SJSA1 (cell line): ENCODE measurements around the gene GABRQ. TPM values are rescaled to one million over a fixed set of nuclear protein-coding genes. Genes with fewer than 3 reads are reported as not detected.

Experiments used
- DNase-seq, 2 experiments: peaks; one replicate each; pipeline ENCODE4 v3.0.0-alpha.2; 2015 to 2020; ENCODE audit warnings: low spot score in 2 of 2, low read depth in 1 of 2
- H3K27ac ChIP-seq: fragments of 250-450 bp; sonication (Bioruptor Pico); 2 replicates; pipeline ENCODE4 v1.5.1; 2020; ENCODE audit warnings: mild to moderate bottlenecking, moderate library complexity
- H3K27me3 ChIP-seq: fragments of 250-450 bp; sonication (Bioruptor Pico); replicated peaks from 2 replicates; pipeline ENCODE4 v1.5.1; 2020; ENCODE audit warnings: mild to moderate bottlenecking, moderate library complexity
- H3K36me3 ChIP-seq: fragments of 250-450 bp; sonication (Bioruptor Pico); 2 replicates; pipeline ENCODE4 v1.5.1; 2020; ENCODE audit warnings: mild to moderate bottlenecking
- H3K4me1 ChIP-seq: fragments of 250-450 bp; sonication (Bioruptor Pico); replicated peaks from 2 replicates; pipeline ENCODE4 v1.6.1; 2021; ENCODE audit warnings: mild to moderate bottlenecking
- H3K4me3 ChIP-seq: fragments of 250-450 bp; sonication (Bioruptor Pico); 2 replicates; pipeline ENCODE4 v1.5.1; 2020; ENCODE audit warnings: mild to moderate bottlenecking
- H3K9me3 ChIP-seq: fragments of 250-450 bp; sonication (Bioruptor Pico); replicated peaks from 2 replicates; pipeline ENCODE4 v1.5.1; 2020; ENCODE audit warnings: mild to moderate bottlenecking
- total RNA-seq: library from RNA; depleted of rRNA; stranded (reverse); fragments of >200 nt; shearing (Covaris generic); gene quantifications from 2 replicates; pipeline ENCODE4 v1.2.3, GENCODE V29; 2014; rRNA removed

The GABRQ gene
- 0.11 TPM in 1 of 2 replicates, not detected in the other for total RNA-seq

- Histone ChIP-seq H3K4me1 (no peaks in the 10 kb centered on the region), H3K36me3 (no peaks in the 10 kb centered on the region), H3K27me3 (peaks cover 5% of the 10 kb centered on the region; the same call in 1 of the 2 replicates), H3K4me3 (no peak within 1 kb of the TSS), H3K27ac (no peak within 1 kb of the TSS), H3K9me3 (no peaks in the 10 kb centered on the region)
- DNase-seq: peak; percentile 5 to 52
Observed at GRCh38 chrX:152637649-152638442, at the start of gene GABRQ. Gene GABRQ, plus strand, starts transcription at chrX:152637895. Its CDS starts 308 bp downstream, at chrX:152638203.

- peak in 1 of 2 experiments; percentile 74 for DNase-seq
- Histone ChIP-seq H3K4me3 (no peak overlapping the region), H3K9me3 (no peaks in the 10 kb centered on the region), H3K36me3 (no peaks in the 10 kb centered on the region), H3K4me1 (no peaks in the 10 kb centered on the region), H3K27me3 (no peaks in the 10 kb centered on the region), H3K27ac (peak overlapping the region; percentile 85)
Observed at GRCh38 chrX:152588206-152588605, 49.5 kb upstream of the GABRQ start.

GRCh38 chrX:152600853-152601633, 36.7 kb upstream of the GABRQ start:
- H3K27ac ChIP-seq: no peak overlapping the region
- H3K4me3 ChIP-seq: no peak overlapping the region
- peak in 1 of 2 experiments; percentile 4 for DNase-seq
- H3K4me1 ChIP-seq: peaks cover 7% of the 10 kb centered on the region
- no peaks in the 10 kb centered on the region for H3K36me3 ChIP-seq
- no peaks in the 10 kb centered on the region for H3K9me3 ChIP-seq
- H3K27me3 ChIP-seq: no peaks in the 10 kb centered on the region

DNA sequence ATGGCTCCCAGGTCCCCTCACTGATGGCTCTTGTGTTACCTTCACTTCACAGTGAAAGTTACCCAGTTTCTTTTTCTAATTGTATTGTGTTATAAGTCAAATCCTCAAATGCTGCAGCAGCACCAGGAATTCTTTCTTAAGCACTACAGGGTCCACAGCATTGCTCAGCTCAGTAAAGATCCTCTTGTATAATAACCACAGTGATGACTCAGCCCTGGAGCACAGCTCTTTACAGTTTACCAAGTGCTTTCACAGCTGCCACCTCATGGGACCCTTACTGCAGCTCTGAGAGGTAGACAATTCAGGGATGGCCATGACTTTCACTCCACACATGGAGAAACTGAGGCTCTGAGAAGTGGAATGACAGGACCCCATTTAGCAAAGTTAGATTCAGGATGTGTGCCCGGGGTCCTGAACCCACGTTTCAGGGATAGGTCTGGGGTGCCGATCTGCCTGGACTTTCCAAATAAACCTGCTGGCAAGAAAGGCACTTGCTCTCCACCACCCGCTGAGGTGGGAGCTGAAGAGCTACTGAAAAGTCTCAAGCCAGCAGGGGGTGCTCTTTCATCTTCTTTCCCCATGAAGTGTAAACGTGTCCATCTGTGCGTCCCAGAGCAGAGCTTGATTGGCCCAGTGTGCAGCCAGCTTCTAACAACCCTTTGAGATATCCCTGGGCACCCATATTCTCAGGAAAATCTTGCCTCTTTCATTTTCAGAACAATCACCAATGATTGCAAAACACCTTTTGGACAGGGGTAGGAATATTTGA, 35.7 kb upstream of the GABRQ start:
- Histone ChIP-seq H3K9me3 (no peaks in the 10 kb centered on the region), H3K27ac (no peak overlapping the region), H3K27me3 (no peaks in the 10 kb centered on the region), H3K36me3 (no peaks in the 10 kb centered on the region), H3K4me3 (no peak overlapping the region), H3K4me1 (peaks cover 7% of the 10 kb centered on the region)
- peak; percentile 25 to 46 for DNase-seq

DNA sequence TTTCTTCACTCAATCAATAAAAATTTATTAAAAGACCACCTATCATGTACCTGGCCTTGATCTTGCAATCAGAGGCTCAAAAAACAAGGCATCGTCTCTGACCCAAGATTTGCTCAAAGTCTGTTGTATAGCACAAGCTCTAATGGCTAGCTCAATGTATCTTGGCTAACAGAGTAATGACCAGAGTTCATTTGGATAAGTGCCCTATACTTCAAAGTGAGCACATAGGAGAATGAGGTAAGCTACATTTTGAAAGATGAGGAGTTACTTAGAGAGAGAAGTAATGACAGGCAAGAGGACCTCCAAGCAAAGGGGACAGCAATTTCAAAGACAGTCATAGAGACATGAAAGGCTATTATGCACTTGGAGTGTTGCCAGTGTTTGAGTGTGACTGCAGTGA, 22.9 kb upstream of the GABRQ start:
- H3K36me3 ChIP-seq: no peaks in the 10 kb centered on the region
- H3K27ac ChIP-seq: no peak overlapping the region
- no peak for DNase-seq
- H3K4me1 ChIP-seq: no peaks in the 10 kb centered on the region
- H3K27me3 ChIP-seq: no peaks in the 10 kb centered on the region
- no peak overlapping the region for H3K4me3 ChIP-seq
- H3K9me3 ChIP-seq: no peaks in the 10 kb centered on the region

- H3K4me3 ChIP-seq: no peak overlapping the region
- H3K27me3 ChIP-seq: no peaks in the 10 kb centered on the region
- no peaks in the 10 kb centered on the region for H3K36me3 ChIP-seq
- no peaks in the 10 kb centered on the region for H3K4me1 ChIP-seq
- no peaks in the 10 kb centered on the region for H3K9me3 ChIP-seq
- no peak for DNase-seq
- no peak overlapping the region for H3K27ac ChIP-seq
Observed at GRCh38 chrX:152619897-152620296, 17.8 kb upstream of the GABRQ start.

DNA sequence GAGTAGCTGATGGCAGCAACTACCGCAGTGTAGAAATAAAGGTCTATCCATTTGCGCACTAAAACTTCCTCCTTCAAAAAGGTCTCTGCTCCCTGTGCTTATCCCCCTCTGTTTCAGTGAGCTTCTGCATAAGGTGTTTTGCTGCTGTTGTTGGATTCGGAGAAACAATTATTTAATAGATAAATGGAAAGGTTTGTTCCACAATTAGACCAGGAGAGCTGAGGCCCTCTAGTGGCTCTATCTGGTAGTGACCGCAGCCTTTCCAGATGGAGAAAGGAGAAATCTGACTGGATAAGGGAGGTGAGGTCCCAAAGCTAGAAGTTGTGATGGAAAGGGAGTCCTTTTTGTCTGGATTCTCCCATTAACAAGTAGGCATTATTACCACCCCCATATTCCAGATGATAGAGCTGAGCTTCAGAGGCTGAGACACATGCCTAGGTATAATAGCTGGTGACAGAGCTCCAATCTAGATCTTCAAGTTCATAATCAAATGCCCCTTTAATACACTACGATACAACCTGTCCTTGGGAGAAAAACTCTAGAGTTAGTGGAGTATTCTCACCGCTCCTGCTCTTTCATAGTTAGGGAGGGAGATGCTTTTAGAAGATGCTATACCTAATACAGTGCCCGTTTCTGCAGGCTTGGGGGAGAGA, 5.1 kb upstream of the GABRQ start:
- no peak overlapping the region for H3K4me3 ChIP-seq
- no peak overlapping the region for H3K27ac ChIP-seq
- H3K27me3 ChIP-seq: no peaks in the 10 kb centered on the region
- H3K9me3 ChIP-seq: no peaks in the 10 kb centered on the region
- DNase-seq: peak; percentile 35 to 48
- H3K4me1 ChIP-seq: no peaks in the 10 kb centered on the region
- no peaks in the 10 kb centered on the region for H3K36me3 ChIP-seq

DNA sequence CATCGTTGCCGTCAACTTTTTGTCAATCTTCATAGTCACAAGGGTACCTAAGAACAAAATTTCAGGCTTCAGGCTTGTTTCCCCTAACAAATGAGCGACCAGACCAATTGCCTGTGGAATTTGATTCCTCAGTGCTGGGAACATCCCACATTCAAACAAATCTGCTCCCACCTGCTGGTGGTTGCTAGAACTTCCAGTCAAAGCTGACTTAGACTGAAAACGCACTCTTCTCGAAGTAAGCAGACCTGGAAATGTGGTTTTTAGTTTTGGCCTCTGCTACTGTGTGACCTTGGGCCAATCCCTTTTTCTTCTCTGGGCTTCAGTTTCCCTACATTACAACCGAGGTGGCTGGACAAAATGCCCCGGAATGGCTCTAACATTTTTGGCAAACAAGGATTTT, 1.8 kb upstream of the GABRQ start:
- Histone ChIP-seq H3K9me3 (no peaks in the 10 kb centered on the region), H3K4me1 (no peaks in the 10 kb centered on the region), H3K4me3 (no peak overlapping the region), H3K36me3 (no peaks in the 10 kb centered on the region), H3K27me3 (peaks cover 5% of the 10 kb centered on the region; the same call in 1 of the 2 replicates), H3K27ac (no peak overlapping the region)
- peak in 1 of 2 experiments; percentile 29 for DNase-seq

- DNase-seq: no peak
- Histone ChIP-seq H3K9me3 (no peaks in the 10 kb centered on the region), H3K4me1 (no peaks in the 10 kb centered on the region), H3K27me3 (peaks cover 5% of the 10 kb centered on the region; the same call in 1 of the 2 replicates), H3K4me3 (no peak overlapping the region), H3K36me3 (no peaks in the 10 kb centered on the region), H3K27ac (no peak overlapping the region)
Observed at GRCh38 chrX:152638443-152638904, 779 bp downstream of the GABRQ start.

GRCh38 chrX:152639426-152639825, 1.7 kb downstream of the GABRQ start:
- no peak for DNase-seq
- H3K27me3 ChIP-seq: peaks cover 5% of the 10 kb centered on the region; the same call in 1 of the 2 replicates
- H3K4me3 ChIP-seq: no peak overlapping the region
- no peaks in the 10 kb centered on the region for H3K4me1 ChIP-seq
- no peaks in the 10 kb centered on the region for H3K9me3 ChIP-seq
- no peak overlapping the region for H3K27ac ChIP-seq
- H3K36me3 ChIP-seq: no peaks in the 10 kb centered on the region

GRCh38 chrX:152640034-152640818, 2.5 kb downstream of the GABRQ start:
- peaks cover 5% of the 10 kb centered on the region; the same call in 1 of the 2 replicates for H3K27me3 ChIP-seq
- H3K27ac ChIP-seq: no peak overlapping the region
- no peak for DNase-seq
- no peaks in the 10 kb centered on the region for H3K4me1 ChIP-seq
- no peaks in the 10 kb centered on the region for H3K9me3 ChIP-seq
- H3K4me3 ChIP-seq: no peak overlapping the region
- no peaks in the 10 kb centered on the region for H3K36me3 ChIP-seq

DNA sequence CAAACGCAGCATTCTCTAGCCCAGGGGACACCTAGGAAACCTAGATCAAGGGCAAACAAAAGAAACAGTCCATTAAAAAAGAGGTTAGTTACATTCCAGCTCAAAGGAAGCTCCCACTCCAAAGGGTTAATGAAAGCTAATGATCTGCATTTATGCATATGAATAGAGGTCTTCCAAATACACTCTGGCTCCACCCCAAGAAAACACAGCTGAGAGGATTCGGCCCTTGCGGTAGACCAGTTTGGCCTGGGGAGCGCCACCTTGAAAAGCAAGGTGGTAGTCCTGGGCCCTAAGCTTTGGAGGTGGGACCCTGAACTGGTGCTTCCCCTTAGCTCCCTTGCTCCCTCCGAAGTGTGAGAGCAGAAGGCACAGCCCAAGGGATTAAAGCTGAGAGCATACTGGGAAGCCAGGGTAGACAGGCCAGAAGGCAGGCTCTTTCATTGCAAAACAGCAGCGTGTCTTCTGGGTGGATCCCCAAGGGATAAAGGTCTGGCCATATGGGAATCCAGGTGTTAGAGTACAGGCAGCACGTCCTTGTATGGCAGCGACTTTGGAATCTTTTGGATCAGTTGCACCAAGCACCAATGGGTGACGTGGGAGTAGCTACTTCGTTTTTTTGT, 3.7 kb downstream of the GABRQ start:
- no peaks in the 10 kb centered on the region for H3K4me1 ChIP-seq
- DNase-seq: no peak
- H3K9me3 ChIP-seq: no peaks in the 10 kb centered on the region
- no peak overlapping the region for H3K27ac ChIP-seq
- H3K4me3 ChIP-seq: no peak overlapping the region
- no peaks in the 10 kb centered on the region for H3K36me3 ChIP-seq
- H3K27me3 ChIP-seq: peaks cover 5% of the 10 kb centered on the region; the same call in 1 of the 2 replicates
